H4 (cell line): ENCODE results near the gene PPP1R2. TPM values are rescaled to one million over a fixed set of nuclear protein-coding genes. Genes with fewer than 3 reads are reported as not detected.
A peak's percentile ranks its signal among the peaks of the same experiment; 100 is the strongest.
"Not testable (repeated sequence)": the region's sequence is repeated elsewhere in the genome, so short reads cannot be mapped to it uniquely, and the experiment has no call there.

Experiments
- DNase-seq: peaks from one replicate; pipeline ENCODE4 v3.0.0-alpha.2; 2015; ENCODE audit warnings: low spot score
- total RNA-seq: library from RNA; depleted of rRNA; stranded (reverse); fragments of >200 nt; shearing (Covaris generic); gene quantifications from 2 replicates; pipeline ENCODE4 v1.2.3, GENCODE V29; 2014

PPP1R2 gene
- total RNA-seq, 1 experiment from 2014 or later, result 51.2 TPM

- DNase-seq, result no peak
Measured at GRCh38 chr3:195539479-195539878, 3.6 kb downstream of the PPP1R2 start.

DNA sequence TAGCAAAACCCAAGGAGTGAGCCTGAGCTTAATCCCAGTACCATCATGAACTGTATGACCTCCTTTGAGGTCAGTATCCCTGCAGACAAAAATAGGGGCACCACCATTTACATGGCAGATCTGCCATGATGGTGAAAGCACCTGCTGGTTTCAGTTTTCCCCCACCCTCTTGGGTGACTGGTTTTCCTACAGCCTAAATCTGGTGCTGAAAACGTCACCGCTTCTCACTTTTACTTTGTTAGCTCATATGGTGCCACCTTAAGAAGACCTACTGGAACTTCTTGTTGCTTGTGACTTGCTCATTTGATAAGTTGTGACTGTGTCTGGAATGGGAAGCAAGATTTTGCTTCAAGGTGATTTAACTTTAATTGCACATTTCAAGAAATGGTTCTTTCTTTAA lies 5.1 kb downstream of the PPP1R2 start:
- DNase-seq, result no peak

- DNase-seq, result no peak
Measured at GRCh38 chr3:195535293-195535692, 7.8 kb downstream of the PPP1R2 start.

GRCh38 chr3:195532834-195533233 lies 10.3 kb downstream of the PPP1R2 start:
- DNase-seq, result no peak

DNA sequence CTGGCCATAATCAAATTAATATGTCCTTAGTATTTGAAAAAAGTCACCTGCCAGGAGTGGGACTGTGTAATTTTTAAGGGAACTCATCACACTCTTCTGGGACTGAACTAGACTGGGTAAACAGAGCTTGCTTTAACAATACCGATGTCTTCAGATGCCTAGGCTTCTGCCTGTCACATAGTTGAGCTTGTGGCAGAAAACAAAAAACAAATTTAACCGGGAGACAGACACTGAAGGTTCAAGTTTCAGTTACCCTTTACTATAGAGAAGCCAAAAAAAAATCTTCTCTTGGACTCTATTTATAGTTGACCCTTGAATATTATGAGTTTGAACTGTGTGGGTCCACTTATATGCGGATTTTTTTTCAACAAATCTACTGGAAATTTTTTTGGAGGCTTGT lies 10.8 kb downstream of the PPP1R2 start:
- no peak for DNase-seq

DNA sequence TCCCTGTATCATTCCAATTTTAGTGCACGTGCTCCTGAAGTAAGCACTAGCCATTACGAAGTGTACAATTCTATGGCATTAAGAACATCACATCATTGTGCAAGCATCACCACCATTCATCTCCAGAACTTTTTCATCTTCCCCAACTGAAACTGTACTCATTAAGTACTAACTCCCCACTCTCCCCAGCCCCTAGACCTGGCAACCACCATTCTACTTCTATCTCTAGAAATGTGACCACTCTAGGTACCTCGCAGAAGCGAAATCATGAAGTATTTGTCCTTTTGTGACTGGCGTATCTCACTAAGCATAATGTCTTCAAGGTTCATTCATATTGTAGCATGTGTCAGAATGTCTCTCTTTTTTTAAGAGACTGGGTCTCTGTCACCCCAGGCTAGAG lies 11.4 kb downstream of the PPP1R2 start:
- DNase-seq, result no peak

GRCh38 chr3:195526492-195526891 lies 16.6 kb downstream of the PPP1R2 start:
- no peak for DNase-seq

DNA sequence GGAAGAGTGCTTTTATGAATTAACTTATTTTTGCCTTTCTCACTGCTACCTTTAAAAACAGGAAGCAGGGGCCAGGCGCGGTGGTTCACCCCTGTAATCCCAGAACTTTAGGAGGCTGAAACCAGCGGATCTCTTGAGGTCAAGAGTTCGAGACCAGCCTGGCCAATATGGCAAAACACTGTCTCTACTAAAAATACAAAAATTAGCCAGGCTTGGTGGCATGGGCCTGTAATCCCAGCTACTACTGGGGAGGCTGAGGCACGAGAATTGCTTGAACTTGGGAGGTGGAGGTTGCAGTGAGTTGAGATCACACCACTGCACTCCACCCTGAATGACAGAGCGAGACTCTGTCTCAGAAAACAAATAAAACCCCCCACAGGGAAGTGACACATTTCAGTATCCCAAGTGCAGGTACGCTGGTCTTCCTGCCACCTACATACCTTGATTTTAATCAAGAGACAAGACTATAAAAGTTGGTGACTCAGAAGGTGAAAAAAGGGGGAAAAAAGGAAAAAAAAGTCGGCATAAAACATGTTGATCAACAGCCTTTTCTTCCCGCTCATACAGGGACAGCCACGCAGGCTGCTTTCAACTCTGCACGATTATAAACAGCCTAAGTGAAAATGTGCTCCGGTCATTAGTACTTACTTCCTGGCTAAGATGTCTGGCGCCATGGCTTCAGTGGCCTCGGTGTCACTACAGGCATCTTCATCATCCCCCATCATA lies 18.8 kb downstream of the PPP1R2 start:
- no peak for DNase-seq

GRCh38 chr3:195522254-195523023 lies 20.7 kb downstream of the PPP1R2 start:
- DNase-seq, result no peak

DNA sequence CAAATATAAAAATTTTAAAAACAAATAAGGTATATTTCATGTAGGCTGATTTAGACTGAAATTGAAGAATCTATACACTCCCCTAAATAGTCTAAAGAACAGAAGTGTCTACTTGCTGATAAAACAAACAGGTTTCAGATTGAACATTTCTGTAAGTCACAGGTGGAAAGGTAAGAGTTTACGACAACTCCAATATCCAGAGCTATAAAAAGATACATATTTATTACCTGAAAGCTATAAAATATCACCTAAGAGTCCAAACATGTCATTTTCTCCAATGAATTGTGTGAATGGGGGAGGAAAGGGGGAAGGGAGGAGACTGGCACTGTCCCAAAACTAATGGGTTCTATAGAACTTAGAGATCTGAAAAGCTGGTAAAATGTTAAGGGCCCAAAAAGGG lies 26.1 kb downstream of the PPP1R2 start:
- no peak for DNase-seq

- DNase-seq, result not testable (repeated sequence)
Measured at GRCh38 chr3:195514610-195515235, 28.4 kb downstream of the PPP1R2 start.

GRCh38 chr3:195512798-195513345 lies 30.3 kb downstream of the PPP1R2 start:
- no peak for DNase-seq

DNA sequence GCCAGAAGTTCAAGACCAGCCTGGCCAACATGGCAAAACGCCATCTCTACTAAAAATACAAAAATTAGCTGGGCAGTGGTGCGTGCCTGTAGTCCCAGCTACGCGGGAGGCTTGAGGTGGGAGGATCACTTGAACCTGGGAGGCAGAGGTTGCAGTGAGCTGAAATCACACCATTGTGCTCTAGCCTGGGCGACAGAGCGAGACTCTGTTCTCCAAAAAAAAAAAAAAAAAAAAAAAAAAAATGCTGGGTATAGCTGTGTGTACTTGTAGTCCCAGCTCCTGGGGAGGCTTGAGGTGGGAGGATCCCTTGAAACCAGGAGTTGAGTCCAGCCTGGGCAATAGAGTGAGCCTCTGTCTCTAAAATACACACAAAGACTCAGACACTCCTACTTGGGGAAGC lies 32.0 kb downstream of the PPP1R2 start:
- DNase-seq, result no peak

- DNase-seq, result no peak
Measured at GRCh38 chr3:195508185-195508584, 34.9 kb downstream of the PPP1R2 start.

- DNase-seq, result no peak
Measured at GRCh38 chr3:195475614-195476013, 67.5 kb downstream of the PPP1R2 start.

DNA sequence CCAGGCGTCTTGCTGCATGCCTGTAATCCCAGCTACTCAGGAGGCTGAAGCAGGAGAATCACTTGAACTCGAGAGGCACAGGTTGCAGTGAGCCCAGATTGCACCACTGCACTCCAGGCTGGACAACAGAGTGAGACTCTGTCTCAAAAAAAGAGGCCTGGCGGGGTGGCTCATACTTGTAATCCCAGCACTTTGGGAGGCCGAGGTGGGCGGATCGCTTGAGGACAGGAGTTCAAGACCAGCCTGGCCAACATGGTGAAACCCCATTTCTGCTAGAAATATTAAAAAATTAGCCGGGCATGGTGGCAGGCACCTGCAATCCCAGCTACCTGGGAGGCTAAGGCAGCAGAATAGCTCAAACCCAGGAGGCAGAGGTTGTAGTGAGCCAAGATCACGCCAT lies 68.0 kb downstream of the PPP1R2 start:
- DNase-seq, result not testable (repeated sequence)

DNA sequence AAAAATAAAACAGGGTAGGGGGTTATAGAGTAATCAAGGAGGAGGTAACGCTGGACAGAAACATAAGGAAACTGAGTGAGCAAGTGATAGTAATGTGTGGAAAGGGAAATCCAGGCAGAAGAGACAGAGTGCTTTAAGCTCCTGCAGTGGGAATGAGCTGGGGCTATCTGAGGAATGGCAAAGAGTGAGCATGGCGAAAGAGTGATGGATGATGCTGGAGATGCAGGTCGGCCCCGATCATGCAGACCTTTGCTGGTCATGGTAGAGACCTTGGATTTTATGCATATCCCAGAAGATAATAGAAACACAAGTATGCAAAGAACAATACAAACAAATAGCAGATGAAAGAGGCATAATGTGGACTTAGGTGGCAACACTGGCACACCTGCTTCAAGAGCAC lies 74.3 kb downstream of the PPP1R2 start:
- no peak for DNase-seq

- no peak for DNase-seq
Measured at GRCh38 chr3:195468391-195468776, 74.7 kb downstream of the PPP1R2 start.

GRCh38 chr3:195467641-195468390 lies 75.3 kb downstream of the PPP1R2 start:
- peak; percentile 70 for DNase-seq

- no peak for DNase-seq
Measured at GRCh38 chr3:195466251-195466650, 76.9 kb downstream of the PPP1R2 start.
